ENCODE results near the gene USP20.

DNA sequence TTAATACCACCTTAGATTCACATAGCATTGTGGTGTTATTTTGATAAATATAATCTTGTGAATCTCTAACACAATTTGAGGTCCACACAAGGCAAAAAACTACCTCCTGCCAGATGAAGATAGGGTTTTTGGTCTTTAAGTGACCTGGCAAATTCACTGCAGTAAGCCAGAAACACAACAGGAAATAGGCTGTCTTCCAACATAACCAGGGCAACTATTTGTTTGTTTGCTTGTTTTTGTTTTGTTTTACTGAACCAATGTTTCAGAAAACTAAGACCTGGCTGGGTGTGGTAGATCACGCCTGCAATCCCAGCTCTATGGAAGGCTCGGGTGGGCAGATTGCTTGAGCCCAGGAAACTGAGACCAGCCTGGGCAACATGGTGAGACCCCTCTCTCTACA, 95.5 kb downstream of the USP20 start:
- TF ChIP-seq CTCF (IDR thresholded peaks at IDR 0.05): no peak
- TF ChIP-seq EZH2phosphoT487 (IDR thresholded peaks at IDR 0.05; ENCODE audit: borderline replicate concordance, low read depth): no peak
- TF ChIP-seq JUND (IDR thresholded peaks at IDR 0.05): no peak
- TF ChIP-seq RFX5 (IDR thresholded peaks at IDR 0.05; ENCODE audit: low read length): no peak
- no peak for TF ChIP-seq POLR2AphosphoS5 (IDR thresholded peaks at IDR 0.05; ENCODE audit: low read depth, low read length)
- TF ChIP-seq TAF1 (IDR thresholded peaks at IDR 0.05; ENCODE audit: borderline replicate concordance, low read depth, low read length): no peak
- TF ChIP-seq MXI1 (IDR thresholded peaks at IDR 0.05; ENCODE audit: low read depth, low read length): no peak
- no peak for TF ChIP-seq RCOR1 (IDR thresholded peaks at IDR 0.05; ENCODE audit: low read length)
- TF ChIP-seq EP300 (IDR thresholded peaks at IDR 0.05; ENCODE audit: borderline replicate concordance in 1 of 2, low read depth in 1 of 2, low read length in 1 of 2): no peak
- no peak for TF ChIP-seq REST (IDR thresholded peaks at IDR 0.05; ENCODE audit: low read depth, low read length)
